ENCODE data around the gene PEX13. TPM values are rescaled to one million over a fixed set of nuclear protein-coding genes. Genes with fewer than 3 reads are reported as not detected.

Gene PEX13
- total and polyA plus RNA-seq, 10 of the 15 experiments (the other 5 are each of a cell fraction or from before 2014, with no cell fraction given) = 2.6 to 27.6 (median 17.8) TPM

DNA sequence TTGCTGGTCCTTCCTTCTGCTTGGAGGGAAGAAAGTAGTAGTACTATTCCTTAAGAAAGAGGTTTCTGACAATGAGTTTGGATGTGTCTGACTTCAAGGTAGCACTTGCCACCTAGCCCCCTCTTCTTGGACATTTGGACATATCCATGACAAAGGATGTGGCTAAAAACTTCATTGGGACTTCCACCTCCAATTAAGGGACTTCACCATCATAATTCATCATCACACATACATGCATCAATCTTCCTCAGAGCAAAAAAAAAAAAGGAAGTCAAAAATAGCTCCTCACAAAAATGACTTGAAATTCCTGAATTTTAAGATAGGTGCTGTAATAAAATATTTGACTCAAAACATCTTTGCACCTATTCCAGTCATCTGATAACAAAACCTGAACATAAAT is 23.4 kb upstream of the PEX13 start:
- no TSS peak for BruUV-seq (replicated peaks)
- Histone ChIP-seq H3K9me3 (replicated peaks; ENCODE audit: control insufficient read depth, insufficient read depth, low read length) (peaks cover 8% of the 10 kb centered on the region; the same call in 2 of the 3 replicates), H4K20me1 (ENCODE audit: control insufficient read depth, insufficient read depth) (no peaks in the 10 kb centered on the region), H3K36me3 (ENCODE audit: control insufficient read depth in 2 of 2, insufficient read depth in 2 of 2, low read length in 1 of 2) (no peaks in the 10 kb centered on the region), H3K4me3 (no peak overlapping the region), H3K27me3 (replicated peaks in 1 of 2; ENCODE audit: control insufficient read depth in 2 of 2, insufficient read depth in 2 of 2, low read length in 1 of 2) (no peaks in the 10 kb centered on the region), H3K4me1 (ENCODE audit: control insufficient read depth, insufficient read depth, low read length) (peaks cover 7% of the 10 kb centered on the region), H2AFZ (ENCODE audit: control insufficient read depth, low read depth, low read length) (no peak overlapping the region), H3K79me2 (ENCODE audit: control insufficient read depth, insufficient read depth, low read length) (no peaks in the 10 kb centered on the region), H3K9ac (ENCODE audit: control insufficient read depth, insufficient read depth, low read length) (no peak overlapping the region), H3K4me2 (ENCODE audit: control insufficient read depth, insufficient read depth) (no peak overlapping the region), H3K27ac (ENCODE audit: control insufficient read depth, insufficient read depth) (no peak overlapping the region)
- ChIA-PET RAD21 (ENCODE audit: unreplicated experiment) (interaction anchor here (1.4 to 2.6 kb wide), 4 partner anchors 13 to 112 kb away, joined by 4 to 24 read pairs (median 8); partner anchors contain the start of gene REL), SMC1A (ENCODE audit: uncharacterized antibody, unreplicated experiment) (interaction anchor here (0.6 to 7.9 kb wide), 13 partner anchors 12 to 287 kb away, joined by 3 to 96 read pairs (median 7); partner anchors contain the start of gene REL), CTCF (interaction anchor here (0.6 to 13.5 kb wide), 6 partner anchors 10 to 290 kb away, joined by 3 to 178 read pairs (median 4); no protein-coding TSS in a partner anchor), POLR2A (interaction anchor here (1.3 kb wide), 1 partner anchor 112 kb away, joined by 4 read pairs; no protein-coding TSS in a partner anchor)
- in situ Hi-C loops (cut with MboI) (no loop called here), intact Hi-C loops (cut with micrococcal nuclease; ENCODE audit: unreplicated experiment) (no loop called here)
- DNase-seq (ENCODE audit: low read depth, low spot score) (no peak), FAIRE-seq (no peak), ATAC-seq (no peak)
- TF ChIP-seq ASH2L (IDR thresholded peaks at IDR 0.05; ENCODE audit: borderline replicate concordance, low read depth) (no peak), MTA2 (IDR thresholded peaks at IDR 0.05; ENCODE audit: low read depth) (no peak), ZNF24 (IDR thresholded peaks at IDR 0.05) (no peak), FOXM1 (IDR thresholded peaks at IDR 0.05; ENCODE audit: low read depth, low read length) (no peak), BCLAF1 (IDR thresholded peaks at IDR 0.05) (no peak), EP300 (IDR thresholded peaks at IDR 0.05; ENCODE audit: borderline replicate concordance in 1 of 2, control insufficient read depth in 1 of 2, low read depth in 2 of 2, low read length in 2 of 2) (no peak), TCF12 (IDR thresholded peaks at IDR 0.05; ENCODE audit: low read depth, low read length) (no peak), ZZZ3 (IDR thresholded peaks at IDR 0.05; ENCODE audit: control insufficient read depth, insufficient read length, low read depth) (no peak), PBX3 (IDR thresholded peaks at IDR 0.05; ENCODE audit: insufficient replicate concordance, low read depth, low read length) (no peak), EED (IDR thresholded peaks at IDR 0.05; ENCODE audit: low read depth) (no peak), MEF2B (IDR thresholded peaks at IDR 0.05; ENCODE audit: partially characterized antibody, poor library complexity, severe bottlenecking) (no peak), BCL3 (IDR thresholded peaks at IDR 0.05; ENCODE audit: borderline replicate concordance, insufficient read depth, low read depth, low read length, poor library complexity, severe bottlenecking) (no peak)
- TF ChIP-seq, protein P1, sequence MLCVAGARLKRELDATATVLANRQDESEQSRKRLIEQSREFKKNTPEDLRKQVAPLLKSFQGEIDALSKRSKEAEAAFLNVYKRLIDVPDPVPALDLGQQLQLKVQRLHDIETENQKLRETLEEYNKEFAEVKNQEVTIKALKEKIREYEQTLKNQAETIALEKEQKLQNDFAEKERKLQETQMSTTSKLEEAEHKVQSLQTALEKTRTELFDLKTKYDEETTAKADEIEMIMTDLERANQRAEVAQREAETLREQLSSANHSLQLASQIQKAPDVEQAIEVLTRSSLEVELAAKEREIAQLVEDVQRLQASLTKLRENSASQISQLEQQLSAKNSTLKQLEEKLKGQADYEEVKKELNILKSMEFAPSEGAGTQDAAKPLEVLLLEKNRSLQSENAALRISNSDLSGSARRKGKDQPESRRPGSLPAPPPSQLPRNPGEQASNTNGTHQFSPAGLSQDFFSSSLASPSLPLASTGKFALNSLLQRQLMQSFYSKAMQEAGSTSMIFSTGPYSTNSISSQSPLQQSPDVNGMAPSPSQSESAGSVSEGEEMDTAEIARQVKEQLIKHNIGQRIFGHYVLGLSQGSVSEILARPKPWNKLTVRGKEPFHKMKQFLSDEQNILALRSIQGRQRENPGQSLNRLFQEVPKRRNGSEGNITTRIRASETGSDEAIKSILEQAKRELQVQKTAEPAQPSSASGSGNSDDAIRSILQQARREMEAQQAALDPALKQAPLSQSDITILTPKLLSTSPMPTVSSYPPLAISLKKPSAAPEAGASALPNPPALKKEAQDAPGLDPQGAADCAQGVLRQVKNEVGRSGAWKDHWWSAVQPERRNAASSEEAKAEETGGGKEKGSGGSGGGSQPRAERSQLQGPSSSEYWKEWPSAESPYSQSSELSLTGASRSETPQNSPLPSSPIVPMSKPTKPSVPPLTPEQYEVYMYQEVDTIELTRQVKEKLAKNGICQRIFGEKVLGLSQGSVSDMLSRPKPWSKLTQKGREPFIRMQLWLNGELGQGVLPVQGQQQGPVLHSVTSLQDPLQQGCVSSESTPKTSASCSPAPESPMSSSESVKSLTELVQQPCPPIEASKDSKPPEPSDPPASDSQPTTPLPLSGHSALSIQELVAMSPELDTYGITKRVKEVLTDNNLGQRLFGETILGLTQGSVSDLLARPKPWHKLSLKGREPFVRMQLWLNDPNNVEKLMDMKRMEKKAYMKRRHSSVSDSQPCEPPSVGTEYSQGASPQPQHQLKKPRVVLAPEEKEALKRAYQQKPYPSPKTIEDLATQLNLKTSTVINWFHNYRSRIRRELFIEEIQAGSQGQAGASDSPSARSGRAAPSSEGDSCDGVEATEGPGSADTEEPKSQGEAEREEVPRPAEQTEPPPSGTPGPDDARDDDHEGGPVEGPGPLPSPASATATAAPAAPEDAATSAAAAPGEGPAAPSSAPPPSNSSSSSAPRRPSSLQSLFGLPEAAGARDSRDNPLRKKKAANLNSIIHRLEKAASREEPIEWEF (IDR thresholded peaks at IDR 0.05; ENCODE audit: insufficient replicate concordance, low read depth, low read length) = no peak

Measured in GM12878 (cell line).